NCI-H774 (cell line): ENCODE measurements around the gene RMRP.
"Not testable (repeated sequence)": the region's sequence is repeated elsewhere in the genome, so short reads cannot be mapped to it uniquely, and the experiment has no call there.

ENCODE experiments used
- DNase-seq: peaks from one replicate; lab custom pipeline; 2025; lab: John Stamatoyannopoulos, UW

RMRP gene

DNA sequence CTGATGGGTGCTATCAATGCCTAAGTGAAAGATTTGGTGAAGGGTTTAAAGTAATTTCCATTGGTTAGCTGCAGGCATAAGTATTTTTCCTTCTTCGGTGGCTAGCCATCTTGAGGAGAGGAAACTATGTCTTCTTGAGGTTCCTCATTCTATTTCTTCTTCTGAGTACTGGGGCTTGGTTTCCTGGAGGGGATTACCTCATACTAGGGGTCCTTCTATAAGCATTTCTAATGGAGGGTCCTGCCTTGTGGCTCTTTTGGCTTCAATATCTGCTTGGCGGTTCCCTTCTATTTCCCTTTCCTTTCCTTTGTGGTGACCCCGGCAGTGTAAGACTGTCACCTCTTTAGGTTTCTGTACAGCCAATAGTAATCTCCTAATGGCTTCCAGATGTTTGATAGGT, 16.3 kb downstream of the RMRP start:
- DNase-seq, result not testable (repeated sequence)

DNA sequence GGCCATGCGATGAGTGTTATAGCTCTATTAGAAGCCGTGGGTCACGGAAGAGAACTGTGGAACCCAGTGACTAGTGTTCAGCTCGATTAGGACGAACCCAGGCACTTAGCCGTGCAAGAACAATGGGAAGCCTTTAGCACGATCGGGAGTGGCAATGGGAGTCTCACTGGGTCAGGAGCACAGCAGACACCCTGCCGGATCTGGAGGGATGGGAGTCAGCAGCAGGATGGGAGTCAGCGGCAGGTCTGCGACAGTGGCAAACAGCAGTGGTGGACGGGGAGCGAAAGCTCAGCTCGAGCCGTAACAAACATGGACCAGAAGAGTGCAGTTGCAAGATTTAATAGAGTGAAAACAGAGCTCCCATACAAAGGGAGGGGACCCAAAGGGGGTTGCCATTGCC, 17.4 kb downstream of the RMRP start:
- DNase-seq, result not testable (repeated sequence)

DNA sequence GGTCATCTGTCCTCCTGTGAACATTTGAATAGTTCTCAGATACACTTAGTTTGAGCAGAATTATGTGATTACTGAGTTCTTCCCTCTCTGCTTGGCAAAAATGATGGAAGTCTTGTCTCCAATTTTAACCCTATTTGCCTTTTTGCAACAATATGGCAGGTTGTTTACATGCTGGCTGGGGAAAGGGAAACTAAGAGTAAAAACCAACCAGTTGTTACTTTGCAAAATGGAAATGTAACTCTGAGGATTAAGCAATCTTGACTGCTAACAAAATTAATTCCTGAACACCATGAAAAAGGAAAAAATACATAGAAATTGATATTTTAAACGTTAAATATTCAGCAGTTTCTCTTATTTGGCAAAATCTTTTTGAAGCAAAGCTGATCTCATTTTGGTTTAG, 18.2 kb downstream of the RMRP start:
- no peak for DNase-seq

DNA sequence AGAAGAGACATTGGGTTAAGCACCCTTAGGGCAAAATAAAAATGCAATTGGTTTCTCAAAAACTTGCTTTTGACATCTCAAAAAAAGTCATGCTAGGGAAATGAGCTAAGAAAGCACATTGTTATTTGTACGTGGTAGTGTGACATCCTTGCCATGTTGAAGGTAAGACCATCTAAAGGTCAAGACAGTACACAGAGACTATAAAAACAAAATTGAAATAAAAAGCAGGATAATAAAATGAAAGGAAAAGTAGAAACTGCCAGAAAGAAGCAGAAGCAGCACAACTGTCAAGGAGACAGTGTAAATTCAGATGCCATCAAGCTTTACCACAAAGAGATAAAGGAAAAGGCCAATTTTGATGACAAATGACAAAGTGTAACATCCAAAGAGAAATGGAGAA, 18.6 kb downstream of the RMRP start:
- not testable (repeated sequence) for DNase-seq

DNA sequence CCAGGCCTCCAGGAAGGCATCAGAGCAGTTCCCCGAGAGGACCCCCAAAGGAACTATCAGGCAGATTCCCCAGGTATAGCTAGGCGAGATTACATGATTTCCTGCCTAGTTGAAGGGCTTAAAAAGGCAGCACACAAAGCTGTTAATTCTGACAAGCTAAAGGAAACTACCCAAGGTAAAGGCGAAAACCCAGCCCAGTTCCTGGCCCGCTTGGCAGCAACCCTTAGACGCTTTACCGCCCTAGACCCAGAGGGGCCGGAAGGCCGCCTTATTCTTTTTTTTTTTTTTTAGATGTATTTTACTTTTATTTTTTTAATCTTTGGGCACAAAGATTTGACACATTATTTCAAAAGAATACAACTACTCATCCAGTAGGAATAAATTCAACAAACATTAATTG, 19.1 kb downstream of the RMRP start:
- DNase-seq, result not testable (repeated sequence)

DNA sequence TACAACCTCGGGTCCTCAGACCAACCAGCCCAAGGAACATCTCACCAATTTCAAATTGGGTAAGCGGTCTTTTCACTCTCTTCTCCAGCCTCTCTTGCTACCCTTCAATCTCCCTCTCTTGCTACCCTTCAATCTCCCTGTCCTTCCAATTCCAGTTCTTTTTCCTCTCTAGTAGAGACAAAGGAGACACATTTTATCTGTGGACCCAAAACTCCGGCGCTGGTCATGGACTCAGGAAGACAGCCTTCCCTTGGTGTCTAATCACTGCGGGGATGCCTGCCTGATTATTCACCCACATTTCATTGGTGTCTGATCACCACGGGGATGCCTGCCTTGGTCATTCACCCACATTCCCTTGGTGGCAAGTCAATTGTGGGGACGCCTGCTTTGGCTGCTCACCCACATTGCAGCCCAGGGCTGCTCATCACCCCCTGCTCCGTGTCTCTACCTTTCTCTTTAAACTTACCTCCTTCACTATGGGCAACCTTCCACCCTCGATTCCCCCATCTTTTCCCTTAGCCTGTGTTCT, 20.3 kb downstream of the RMRP start:
- not testable (repeated sequence) for DNase-seq

DNA sequence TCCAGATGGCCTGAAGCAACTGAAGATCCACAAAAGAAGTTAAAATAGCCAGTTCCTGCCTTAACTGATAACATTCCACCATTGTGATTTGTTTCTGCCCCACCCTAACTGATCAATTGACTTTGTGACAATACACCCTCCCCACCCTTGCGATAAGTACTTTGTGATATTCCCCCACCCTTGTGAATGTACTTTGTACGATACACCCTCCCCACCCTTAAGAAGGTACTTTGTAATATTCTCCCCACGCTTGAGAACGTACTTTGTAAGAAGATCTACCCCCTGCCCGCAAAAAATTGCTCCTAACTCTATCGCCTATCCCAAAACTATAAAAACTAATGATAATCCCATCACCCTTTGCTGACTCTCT, 21.0 kb downstream of the RMRP start:
- DNase-seq, result not testable (repeated sequence)

DNA sequence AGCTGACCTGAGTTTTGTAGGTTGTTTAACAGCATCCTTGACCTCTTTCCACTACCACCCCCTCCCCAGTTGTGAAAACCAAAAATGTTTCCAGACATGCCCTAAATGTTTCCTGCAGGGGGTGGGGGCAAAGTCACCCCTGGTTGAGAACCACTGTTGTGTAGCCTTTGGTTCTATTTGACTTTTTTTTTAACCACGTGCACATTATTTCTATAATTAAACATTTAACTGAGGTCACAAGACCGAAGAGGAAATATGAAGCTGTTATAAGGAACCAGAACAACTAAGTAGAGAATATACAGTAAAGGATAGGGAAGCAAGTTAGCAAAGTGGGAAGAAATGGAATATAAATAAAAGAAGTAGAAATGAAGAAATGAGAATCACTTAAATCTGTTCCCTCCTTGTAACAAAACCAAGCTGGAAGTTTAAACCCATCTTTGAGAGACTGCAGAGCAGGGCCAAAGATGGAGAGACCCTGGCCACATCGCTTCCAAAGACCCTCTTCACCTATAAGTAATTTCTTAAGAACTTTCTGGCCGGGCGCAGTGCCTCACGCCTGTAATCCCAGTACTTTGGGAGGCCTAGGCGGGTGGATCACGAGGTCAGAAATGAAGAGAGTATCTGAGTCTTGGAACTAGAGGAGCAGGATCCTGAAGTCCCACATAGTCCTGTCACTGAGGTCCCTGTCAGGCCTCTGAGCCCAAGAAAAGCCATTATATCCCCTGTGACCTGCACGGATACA, 21.5 kb downstream of the RMRP start:
- DNase-seq, result no peak

DNA sequence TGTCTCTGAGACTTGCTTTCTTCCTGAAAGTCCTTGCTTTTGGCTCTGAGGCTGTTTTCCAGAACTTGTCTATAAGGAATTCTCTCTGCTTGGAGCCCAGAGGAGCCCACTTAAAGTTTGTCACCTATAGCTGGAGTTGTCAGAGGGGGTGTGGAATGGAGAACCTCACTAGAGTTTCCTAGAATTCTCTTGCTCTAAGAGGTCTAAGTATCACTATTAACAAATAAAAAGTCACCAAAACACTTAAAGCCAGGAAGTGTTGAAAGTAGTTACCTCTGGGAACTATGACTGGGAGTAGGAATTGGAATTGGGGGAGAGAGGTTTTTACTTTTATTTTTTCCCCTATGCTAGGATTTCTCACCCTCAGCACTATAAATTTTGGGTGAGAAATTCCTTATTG, 22.1 kb downstream of the RMRP start:
- no peak for DNase-seq

DNA sequence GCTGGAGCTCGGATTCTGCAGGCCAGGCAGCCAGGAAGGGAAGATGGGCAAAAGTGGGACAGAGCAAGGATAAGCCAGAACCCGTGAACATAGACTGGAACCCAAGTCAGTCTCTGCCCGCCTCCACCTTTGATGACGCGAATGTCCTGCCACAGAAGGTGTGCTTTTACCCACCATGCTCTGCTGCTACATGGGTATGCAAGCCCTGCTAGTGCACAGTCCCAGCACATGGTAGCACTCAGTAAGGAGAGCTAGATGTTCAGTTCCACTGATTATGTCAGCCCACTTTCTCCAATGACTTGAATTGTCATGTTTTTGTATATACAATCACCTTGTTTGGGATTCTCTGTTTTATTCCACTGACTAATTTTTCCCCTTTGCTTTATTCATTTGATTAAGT, 28.2 kb downstream of the RMRP start:
- no peak for DNase-seq

DNA sequence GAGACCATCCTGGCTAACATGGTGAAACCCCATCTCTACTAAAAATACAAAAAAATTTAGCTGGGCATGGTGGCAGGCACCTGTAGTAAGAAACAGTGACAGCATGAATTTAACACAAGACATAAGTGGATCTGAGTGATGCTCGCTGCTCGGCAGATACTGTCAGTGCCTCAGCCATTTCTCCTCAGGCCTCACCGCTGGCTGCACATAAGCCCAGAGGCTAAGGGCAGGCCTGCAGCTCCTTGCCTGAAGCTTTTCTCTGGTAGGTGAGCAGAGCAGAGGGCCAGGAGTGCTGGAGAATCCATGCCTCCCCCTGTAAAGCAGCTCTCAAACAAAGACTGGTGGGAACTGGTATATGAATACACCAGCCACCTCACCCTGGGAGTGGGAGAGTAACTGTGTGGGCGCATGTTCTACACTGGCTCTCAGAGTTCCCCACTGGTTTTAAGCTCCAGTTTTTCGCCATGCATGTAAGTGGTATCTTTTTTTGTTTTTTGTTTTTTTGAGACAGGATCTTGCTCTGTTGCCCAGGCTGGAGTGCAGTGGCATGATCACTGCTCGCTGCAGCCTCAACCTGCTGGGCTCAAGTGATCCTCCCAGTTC, 29.3 kb downstream of the RMRP start:
- DNase-seq, result no peak

DNA sequence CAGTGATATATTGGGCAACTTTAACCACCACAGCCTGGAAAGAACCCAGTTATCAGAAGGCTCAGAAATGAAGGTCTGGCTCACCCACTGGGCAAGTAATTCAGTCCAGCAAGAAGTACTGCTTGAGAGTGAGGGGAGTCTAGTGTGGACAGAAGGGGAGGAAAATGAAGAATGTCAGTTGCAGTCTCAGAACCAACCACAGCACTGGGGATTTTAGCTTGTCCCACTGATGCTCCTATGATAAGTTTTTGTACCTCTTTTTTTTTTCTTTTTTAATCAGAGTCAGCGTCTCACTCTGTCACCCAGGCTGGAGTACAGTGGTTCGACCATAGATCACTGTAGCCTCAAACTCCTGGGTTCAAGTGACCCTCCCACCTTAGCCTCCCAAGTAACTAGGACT, 30.2 kb downstream of the RMRP start:
- DNase-seq, result no peak

DNA sequence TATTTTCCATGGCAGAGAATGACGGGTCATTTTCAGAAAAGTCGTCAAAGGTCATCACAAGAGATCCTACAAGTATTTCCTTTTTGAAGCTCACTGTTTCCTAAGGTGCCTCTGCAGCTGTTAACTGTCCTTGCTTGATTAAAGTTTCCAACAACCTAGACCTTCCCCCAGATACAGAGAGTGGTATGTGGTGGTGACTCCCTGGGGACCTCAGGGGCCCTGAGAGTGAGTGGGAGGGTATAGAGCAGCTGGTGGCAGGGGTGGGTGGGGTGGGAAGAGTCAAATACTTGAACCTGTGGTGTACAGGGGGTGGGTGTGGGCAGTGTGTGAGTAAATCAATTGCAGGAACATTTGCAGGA, 38.0 kb downstream of the RMRP start:
- DNase-seq, result no peak

DNA sequence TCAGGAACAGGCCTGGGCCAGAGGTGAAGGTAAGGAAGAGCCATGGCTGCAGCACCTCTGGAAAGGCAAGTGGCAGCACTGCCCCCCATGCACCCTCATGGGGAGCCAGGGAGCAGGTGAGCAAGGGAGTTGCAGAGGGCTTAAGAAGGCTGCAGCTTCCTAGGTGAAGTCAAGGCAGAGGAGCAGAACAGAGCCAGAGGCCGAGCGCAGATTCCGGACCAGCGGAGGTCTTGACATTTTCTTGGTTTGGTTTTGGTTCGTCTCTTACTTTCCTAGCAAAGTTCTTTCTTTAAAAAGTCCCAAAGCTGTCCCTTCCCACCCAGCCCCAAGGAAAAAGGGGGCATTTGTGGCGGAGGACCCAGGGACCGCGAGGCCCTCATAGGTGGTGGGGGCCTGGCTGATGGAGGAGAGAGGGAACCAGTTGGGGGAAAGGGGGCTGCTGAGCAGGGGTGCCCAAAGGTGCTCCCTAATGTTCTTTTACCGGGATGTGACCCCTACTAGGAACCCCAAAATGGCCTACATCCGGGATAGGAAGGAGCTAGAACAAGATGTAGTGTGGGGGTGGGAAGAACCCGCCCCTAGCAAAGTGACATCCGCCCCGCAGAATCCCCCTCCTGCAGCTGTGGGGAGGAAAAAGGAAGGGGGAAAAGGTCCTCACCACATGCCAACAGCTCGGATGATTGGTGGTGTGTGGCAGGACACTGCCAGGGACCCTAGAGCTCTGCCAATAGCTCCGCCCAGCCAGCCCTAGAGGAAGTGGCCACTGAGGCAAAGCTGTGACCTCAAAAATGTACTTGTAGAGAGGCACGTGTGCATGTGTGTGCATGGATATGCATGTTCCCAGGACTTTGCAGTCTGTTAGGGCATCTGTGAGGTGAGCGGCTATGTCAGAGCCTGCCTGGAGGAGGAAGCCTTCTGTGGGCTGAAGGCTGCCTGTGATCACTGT, 38.7 kb downstream of the RMRP start:
- DNase-seq, result no peak

DNA sequence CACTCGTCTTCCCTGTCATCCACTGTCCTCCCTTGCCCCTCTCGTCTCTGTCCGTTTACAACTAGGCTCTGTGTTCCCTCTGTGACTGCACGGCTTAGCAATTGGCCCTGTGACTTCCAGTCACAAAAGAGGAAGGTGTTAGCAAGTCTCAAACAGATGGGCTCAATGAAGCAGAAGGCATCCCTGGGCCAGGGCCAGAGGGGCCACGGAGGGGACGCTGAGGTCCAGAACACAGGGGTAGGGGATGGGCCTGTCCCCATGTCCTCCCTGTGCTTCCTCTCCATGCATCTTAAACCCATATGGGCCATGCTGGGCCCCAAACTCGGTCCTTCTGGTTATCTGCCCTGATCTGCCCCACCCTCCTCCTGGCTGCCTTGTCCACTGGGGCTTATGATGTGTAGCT, 39.5 kb downstream of the RMRP start, which contains the start of gene CD72:
Gene CD72 (minus strand): TSS at position 89 of the 403 bp plus-strand sequence. CDS start 110 bp downstream, outside the sequence.
- no peak for DNase-seq

DNA sequence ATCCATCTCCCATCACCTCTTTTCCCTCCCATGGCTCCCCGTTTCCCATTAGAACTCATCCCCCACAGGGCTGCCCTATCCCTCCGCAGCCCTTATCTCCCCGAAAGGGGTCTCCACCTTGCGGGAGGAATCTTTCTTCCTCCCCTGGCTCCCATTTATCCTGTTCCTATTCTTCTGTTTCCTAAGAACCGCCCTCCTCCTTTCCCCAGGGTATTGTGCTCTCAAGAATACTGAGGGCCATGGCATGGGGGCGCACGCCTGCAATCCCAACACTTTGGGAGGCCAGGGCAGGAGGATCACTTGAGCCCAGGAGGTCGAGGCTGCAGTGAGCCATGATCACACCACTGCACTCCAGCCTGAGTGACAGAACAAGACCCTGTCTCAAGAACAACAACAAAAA, 40.3 kb downstream of the RMRP start:
- DNase-seq, result no peak

DNA sequence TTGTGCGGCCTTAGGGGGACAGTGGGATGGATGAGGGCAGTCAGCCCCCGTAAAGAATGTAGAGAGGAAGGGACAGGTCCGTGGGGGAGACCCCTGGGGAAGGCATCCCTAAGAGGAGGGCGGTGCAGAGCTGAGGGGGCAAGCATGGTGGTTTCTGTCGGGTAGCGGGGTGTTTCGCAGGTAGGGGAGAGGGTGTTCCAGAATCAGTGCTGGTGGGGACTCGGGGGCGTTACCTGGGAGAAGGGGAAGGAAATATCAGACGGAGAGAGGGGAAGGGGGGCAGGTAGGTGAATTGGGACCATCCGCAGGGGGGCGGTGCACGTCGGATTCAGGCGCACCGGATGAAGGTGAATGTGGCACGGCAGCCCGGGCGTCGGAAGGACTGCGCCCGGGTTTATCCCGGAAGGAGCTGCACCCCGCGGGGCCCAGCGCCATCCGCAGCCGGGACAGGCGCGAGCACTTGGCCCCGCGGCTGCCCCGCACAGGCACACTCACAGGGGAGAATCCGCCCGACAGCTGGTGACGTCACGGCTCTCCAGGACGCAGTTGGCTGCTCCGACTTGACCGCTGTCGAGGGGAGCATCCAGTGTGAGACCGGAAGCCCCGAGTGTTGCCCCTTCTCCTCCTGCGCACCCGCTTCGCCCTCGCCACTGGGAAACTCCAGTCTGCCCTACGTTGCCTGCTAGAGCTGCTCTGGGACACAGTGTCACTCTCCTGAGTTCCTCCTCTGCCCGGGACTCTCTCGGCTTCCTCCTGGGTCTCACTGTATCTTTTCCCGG, 40.9 kb downstream of the RMRP start:
- peak; percentile 8 for DNase-seq

DNA sequence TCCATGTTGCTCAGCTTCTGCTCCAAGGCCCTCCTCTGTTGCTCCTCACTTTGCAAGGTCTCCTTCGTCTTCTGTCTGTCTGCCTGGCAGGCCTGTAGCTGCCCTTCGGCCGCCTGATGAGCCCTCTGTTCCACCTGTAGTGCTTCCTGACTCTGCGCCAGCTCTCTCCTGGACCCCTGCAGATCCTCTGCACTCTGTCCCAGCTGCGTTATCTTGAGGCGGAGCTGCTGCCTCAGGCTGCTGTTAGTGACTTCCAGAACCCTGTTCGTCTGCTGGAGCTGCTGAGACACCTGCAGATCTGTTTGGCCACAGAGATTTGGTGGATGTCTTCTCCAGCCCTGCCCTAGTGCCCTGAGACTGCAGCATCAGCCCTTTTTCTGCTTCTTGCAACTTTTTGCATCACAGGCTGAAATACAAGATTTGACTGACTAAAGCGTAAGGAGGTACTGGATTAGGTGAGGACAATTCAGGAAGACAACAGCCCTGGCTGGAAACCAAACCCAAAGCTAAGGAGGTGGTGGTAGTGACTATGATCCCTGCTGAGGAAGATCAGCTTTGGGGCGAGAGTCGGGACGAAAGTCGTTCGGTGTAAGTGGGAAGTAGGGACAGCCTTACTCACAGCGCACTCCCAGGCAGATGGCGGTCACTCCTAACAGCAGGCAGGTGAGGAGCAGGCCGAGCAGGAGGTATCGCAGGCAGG, 41.7 kb downstream of the RMRP start:
- no peak for DNase-seq

DNA sequence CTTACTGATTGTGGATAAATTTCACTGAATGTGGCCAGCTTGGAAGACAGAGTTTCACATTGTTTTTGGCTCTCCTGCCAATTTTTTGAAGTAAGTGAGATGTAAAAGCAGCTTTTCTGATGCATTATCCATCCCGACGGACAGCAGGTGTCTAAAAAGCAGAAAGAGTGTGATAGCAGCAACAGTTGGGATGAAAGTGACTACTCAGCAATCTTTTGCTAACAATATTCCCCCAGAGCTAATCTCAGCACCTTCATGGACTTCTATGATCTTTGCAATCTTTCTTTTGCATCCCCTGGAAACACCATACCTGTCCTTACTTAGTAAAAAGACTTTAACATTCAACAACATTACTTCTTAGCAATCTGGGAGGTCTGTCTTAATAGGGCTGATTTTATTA, 45.0 kb downstream of the RMRP start:
- no peak for DNase-seq

DNA sequence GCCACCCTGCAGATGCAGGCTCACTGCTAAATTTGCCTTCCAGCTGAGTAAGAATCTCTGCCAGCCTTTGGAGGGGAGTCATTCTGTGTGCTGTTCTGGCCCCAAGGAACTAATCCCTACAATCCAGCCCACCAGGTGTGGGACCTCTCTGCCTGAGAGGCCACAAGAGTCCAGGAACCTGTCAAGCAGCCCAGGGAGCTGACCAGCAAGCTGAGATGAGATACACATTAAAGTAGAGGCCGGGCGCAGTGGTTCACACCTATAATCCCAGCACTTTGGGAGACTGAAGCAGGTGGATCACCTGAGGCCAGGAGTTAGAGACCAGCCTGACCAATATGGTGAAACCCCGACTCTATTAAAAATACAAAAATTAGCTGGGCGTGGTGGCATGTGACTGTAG, 45.8 kb downstream of the RMRP start:
- DNase-seq, result not testable (repeated sequence)

DNA sequence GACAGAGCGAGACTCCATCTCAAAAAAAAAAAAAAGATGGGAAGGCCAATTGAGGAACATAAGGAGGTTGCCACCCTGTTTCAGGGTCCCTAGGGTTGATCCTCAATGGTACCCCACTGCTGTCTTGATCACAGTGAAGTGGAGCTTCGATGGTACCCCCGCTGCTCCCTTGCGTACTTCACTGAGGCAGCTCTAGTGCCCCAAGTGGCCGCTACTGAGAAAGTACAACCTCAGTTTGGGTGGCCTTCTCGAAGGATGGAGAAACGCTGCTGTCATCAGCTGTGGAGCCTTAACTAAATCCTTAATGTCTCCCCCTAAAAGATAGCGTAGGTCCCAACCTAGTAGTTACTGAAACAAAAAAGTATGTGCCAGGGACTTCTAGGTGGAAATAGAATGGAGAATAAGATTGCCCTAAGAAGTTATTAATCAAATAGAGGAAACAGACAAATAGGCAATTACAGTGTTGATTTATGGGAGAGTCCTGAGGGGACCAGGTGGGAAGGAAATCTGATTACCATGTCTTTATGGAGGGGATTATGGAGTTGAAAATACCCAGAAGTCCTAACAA, 46.5 kb downstream of the RMRP start:
- no peak for DNase-seq
